ENCODE data around the gene ANXA2.
A peak's percentile ranks its signal among the peaks of the same experiment; 100 is the strongest.

Gene ANXA2

GRCh38 chr15:60326824-60327654, 70.7 kb downstream of the ANXA2 start:
- H3K4me1 ChIP-seq (ENCODE audit: insufficient read depth, low read length, severe bottlenecking): no peaks in the 10 kb centered on the region
- no peaks in the 10 kb centered on the region for H3K9me3 ChIP-seq (ENCODE audit: low read length)
- H3K27me3 ChIP-seq (ENCODE audit: insufficient read depth, low read length): no peaks in the 10 kb centered on the region
- H3K27ac ChIP-seq (ENCODE audit: low read depth, low read length, poor library complexity, severe bottlenecking): no peak overlapping the region
- no peaks in the 10 kb centered on the region for H4K20me1 ChIP-seq (ENCODE audit: insufficient read depth, low read length)
- TF ChIP-seq EZH2 (IDR thresholded peaks at IDR 0.05; ENCODE audit: borderline replicate concordance, low read length) (no peak), CTCF (IDR thresholded peaks at IDR 0.05; ENCODE audit: low read length) (peak; percentile 75)
- H2AFZ ChIP-seq (ENCODE audit: low read length): no peak overlapping the region
- no peaks in the 10 kb centered on the region for H3K36me3 ChIP-seq (ENCODE audit: insufficient read depth, low read length)
- H3K4me2 ChIP-seq (ENCODE audit: low read length): no peak overlapping the region
- H3K9me2 ChIP-seq (ENCODE audit: low read depth, low read length): no peaks in the 10 kb centered on the region
- H3K79me2 ChIP-seq (ENCODE audit: insufficient read depth, low read length): no peaks in the 10 kb centered on the region
- H3F3A ChIP-seq (ENCODE audit: insufficient read depth, low read length): no peaks in the 10 kb centered on the region
- no peak overlapping the region for H3K4me3 ChIP-seq (ENCODE audit: low read depth, low read length, poor library complexity, severe bottlenecking)
- no peak overlapping the region for H3K9ac ChIP-seq (ENCODE audit: low read length)

DNA sequence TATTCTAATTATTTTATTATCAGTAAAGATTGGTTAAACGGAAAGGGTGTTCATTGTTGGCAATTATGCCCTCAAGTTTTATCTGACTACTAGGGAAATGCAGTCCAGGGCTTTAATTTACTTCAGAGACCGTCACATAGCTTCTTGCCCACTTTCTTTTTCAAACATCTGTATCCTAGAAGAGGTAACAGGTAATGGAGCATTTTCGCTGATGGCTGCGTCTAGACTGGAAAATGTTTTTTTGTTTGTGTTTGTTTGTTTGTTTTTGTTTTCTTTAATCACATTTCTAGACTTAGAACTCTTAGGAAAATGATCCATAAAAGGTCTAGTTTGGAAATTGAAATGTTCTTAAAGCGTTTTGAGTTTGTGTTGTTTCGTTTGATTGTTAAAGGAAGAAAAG, 71.4 kb downstream of the ANXA2 start:
- TF ChIP-seq EZH2 (IDR thresholded peaks at IDR 0.05; ENCODE audit: borderline replicate concordance, low read length) (no peak), CTCF (IDR thresholded peaks at IDR 0.05; ENCODE audit: low read length) (no peak)
- no peak overlapping the region for H3K9ac ChIP-seq (ENCODE audit: low read length)
- H3K4me1 ChIP-seq (ENCODE audit: insufficient read depth, low read length, severe bottlenecking): no peaks in the 10 kb centered on the region
- no peak overlapping the region for H3K27ac ChIP-seq (ENCODE audit: low read depth, low read length, poor library complexity, severe bottlenecking)
- no peaks in the 10 kb centered on the region for H3K9me3 ChIP-seq (ENCODE audit: low read length)
- no peaks in the 10 kb centered on the region for H3F3A ChIP-seq (ENCODE audit: insufficient read depth, low read length)
- H3K9me2 ChIP-seq (ENCODE audit: low read depth, low read length): no peaks in the 10 kb centered on the region
- no peak overlapping the region for H3K4me2 ChIP-seq (ENCODE audit: low read length)
- H4K20me1 ChIP-seq (ENCODE audit: insufficient read depth, low read length): no peaks in the 10 kb centered on the region
- H3K79me2 ChIP-seq (ENCODE audit: insufficient read depth, low read length): no peaks in the 10 kb centered on the region
- H3K4me3 ChIP-seq (ENCODE audit: low read depth, low read length, poor library complexity, severe bottlenecking): no peak overlapping the region
- H3K36me3 ChIP-seq (ENCODE audit: insufficient read depth, low read length): no peaks in the 10 kb centered on the region
- H2AFZ ChIP-seq (ENCODE audit: low read length): no peak overlapping the region
- no peaks in the 10 kb centered on the region for H3K27me3 ChIP-seq (ENCODE audit: insufficient read depth, low read length)

DNA sequence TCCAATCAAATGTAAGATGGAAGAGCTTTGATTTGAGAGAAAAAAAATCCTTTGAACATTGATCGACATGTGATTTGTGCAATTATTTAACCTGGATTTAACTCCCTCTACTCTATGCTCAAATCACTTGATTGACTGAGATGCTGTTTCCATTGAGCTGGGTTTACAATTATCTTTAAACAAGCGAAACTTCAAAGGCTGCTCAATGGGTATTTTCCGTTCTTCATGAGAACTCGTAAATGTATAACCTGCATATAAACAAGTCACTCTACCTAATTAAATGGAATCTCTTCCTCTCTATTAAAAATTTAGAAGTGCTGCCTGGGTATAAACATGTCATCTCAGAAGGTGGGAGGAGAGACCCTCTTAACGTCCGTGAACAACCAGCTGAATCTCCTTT, 71.9 kb downstream of the ANXA2 start:
- no peak overlapping the region for H3K27ac ChIP-seq (ENCODE audit: low read depth, low read length, poor library complexity, severe bottlenecking)
- H3K36me3 ChIP-seq (ENCODE audit: insufficient read depth, low read length): no peaks in the 10 kb centered on the region
- H3F3A ChIP-seq (ENCODE audit: insufficient read depth, low read length): no peaks in the 10 kb centered on the region
- TF ChIP-seq CTCF (IDR thresholded peaks at IDR 0.05; ENCODE audit: low read length): no peak
- TF ChIP-seq EZH2 (IDR thresholded peaks at IDR 0.05; ENCODE audit: borderline replicate concordance, low read length): no peak
- H3K79me2 ChIP-seq (ENCODE audit: insufficient read depth, low read length): no peaks in the 10 kb centered on the region
- no peaks in the 10 kb centered on the region for H3K4me1 ChIP-seq (ENCODE audit: insufficient read depth, low read length, severe bottlenecking)
- H3K9ac ChIP-seq (ENCODE audit: low read length): no peak overlapping the region
- no peak overlapping the region for H2AFZ ChIP-seq (ENCODE audit: low read length)
- no peaks in the 10 kb centered on the region for H4K20me1 ChIP-seq (ENCODE audit: insufficient read depth, low read length)
- H3K9me2 ChIP-seq (ENCODE audit: low read depth, low read length): no peaks in the 10 kb centered on the region
- no peak overlapping the region for H3K4me3 ChIP-seq (ENCODE audit: low read depth, low read length, poor library complexity, severe bottlenecking)
- H3K4me2 ChIP-seq (ENCODE audit: low read length): no peak overlapping the region
- H3K9me3 ChIP-seq (ENCODE audit: low read length): no peaks in the 10 kb centered on the region
- H3K27me3 ChIP-seq (ENCODE audit: insufficient read depth, low read length): no peaks in the 10 kb centered on the region

All from OCI-LY1 (cell line).